Right lobe of liver (tissue), 4 donors: ENCODE data around the gene MBD6.
"Not testable (repeated sequence)": the region's sequence is repeated elsewhere in the genome, so short reads cannot be mapped to it uniquely, and the experiment has no call there.

Source experiments
- POLR2A ChIP-seq: fragments of 450-650 bp; IDR thresholded peaks from one replicate; pipeline ENCODE4 v1.6.1; 2017; ENCODE audit warnings: antibody characterized with exemption, mild to moderate bottlenecking
- TF ChIP-seq, protein P1 (sequence below), 4 donors: fragments of 200-600 bp in 3 of 4; fragments of 450-650 bp in 1 of 4; IDR thresholded peaks; one replicate each; pipeline versions ENCODE4 v1.5.1 to v1.8.0; 2016 to 2022; ENCODE audit warnings: antibody characterized with exemption in 4 of 4, mild to moderate bottlenecking in 2 of 4
- donor health status: DM: no; HTN: no; CAD: no.
- donor health status: DM: no; HTN: no; CAD: no.
- donor health status: DM: no; HTN: yes; CAD: no.

GRCh38 chr12:57506541-57506940 lies 16.1 kb upstream of the MBD6 start:
- TF ChIP-seq, protein P1, sequence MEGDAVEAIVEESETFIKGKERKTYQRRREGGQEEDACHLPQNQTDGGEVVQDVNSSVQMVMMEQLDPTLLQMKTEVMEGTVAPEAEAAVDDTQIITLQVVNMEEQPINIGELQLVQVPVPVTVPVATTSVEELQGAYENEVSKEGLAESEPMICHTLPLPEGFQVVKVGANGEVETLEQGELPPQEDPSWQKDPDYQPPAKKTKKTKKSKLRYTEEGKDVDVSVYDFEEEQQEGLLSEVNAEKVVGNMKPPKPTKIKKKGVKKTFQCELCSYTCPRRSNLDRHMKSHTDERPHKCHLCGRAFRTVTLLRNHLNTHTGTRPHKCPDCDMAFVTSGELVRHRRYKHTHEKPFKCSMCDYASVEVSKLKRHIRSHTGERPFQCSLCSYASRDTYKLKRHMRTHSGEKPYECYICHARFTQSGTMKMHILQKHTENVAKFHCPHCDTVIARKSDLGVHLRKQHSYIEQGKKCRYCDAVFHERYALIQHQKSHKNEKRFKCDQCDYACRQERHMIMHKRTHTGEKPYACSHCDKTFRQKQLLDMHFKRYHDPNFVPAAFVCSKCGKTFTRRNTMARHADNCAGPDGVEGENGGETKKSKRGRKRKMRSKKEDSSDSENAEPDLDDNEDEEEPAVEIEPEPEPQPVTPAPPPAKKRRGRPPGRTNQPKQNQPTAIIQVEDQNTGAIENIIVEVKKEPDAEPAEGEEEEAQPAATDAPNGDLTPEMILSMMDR (IDR thresholded peaks at IDR 0.05), result not testable (repeated sequence)
- TF ChIP-seq POLR2A, result not testable (repeated sequence)
